ENCODE results near the gene OTOG.

OTOG gene

GRCh38 chr11:17558025-17558780, 11.1 kb downstream of the OTOG start:
- no peaks in the 10 kb centered on the region for H3K4me1 ChIP-seq (ENCODE audit: insufficient read depth, low read length)
- H3K9ac ChIP-seq (ENCODE audit: low read depth, low read length) = no peak overlapping the region
- no peaks in the 10 kb centered on the region for H3K9me3 ChIP-seq (ENCODE audit: insufficient read depth, low read depth, low read length)
- no peak overlapping the region for H3K27ac ChIP-seq (ENCODE audit: low read length)
- H3K4me3 ChIP-seq (ENCODE audit: low read length) = no peak overlapping the region
- H3K36me3 ChIP-seq (ENCODE audit: insufficient read depth, low read depth, low read length) = no peaks in the 10 kb centered on the region
- H3K27me3 ChIP-seq (ENCODE audit: insufficient read depth, low read length) = no peaks in the 10 kb centered on the region; the same call in 1 of the 2 replicates

- H3K9ac ChIP-seq (ENCODE audit: low read depth, low read length) = no peak overlapping the region
- no peaks in the 10 kb centered on the region for H3K36me3 ChIP-seq (ENCODE audit: insufficient read depth, low read depth, low read length)
- no peak overlapping the region for H3K4me3 ChIP-seq (ENCODE audit: low read length)
- H3K27me3 ChIP-seq (ENCODE audit: insufficient read depth, low read length) = no peaks in the 10 kb centered on the region; the same call in 1 of the 2 replicates
- no peaks in the 10 kb centered on the region for H3K9me3 ChIP-seq (ENCODE audit: insufficient read depth, low read depth, low read length)
- H3K27ac ChIP-seq (ENCODE audit: low read length) = no peak overlapping the region
- H3K4me1 ChIP-seq (ENCODE audit: insufficient read depth, low read length) = no peaks in the 10 kb centered on the region
Measured at GRCh38 chr11:17558916-17559315, 11.9 kb downstream of the OTOG start.

GRCh38 chr11:17559341-17560087, 12.5 kb downstream of the OTOG start:
- Histone ChIP-seq H3K27ac (ENCODE audit: low read length) (no peak overlapping the region), H3K4me1 (ENCODE audit: insufficient read depth, low read length) (no peaks in the 10 kb centered on the region), H3K9me3 (ENCODE audit: insufficient read depth, low read depth, low read length) (no peaks in the 10 kb centered on the region), H3K27me3 (ENCODE audit: insufficient read depth, low read length) (no peaks in the 10 kb centered on the region; the same call in 1 of the 2 replicates), H3K36me3 (ENCODE audit: insufficient read depth, low read depth, low read length) (no peaks in the 10 kb centered on the region), H3K9ac (ENCODE audit: low read depth, low read length) (no peak overlapping the region), H3K4me3 (ENCODE audit: low read length) (no peak overlapping the region)

GRCh38 chr11:17560281-17561110, 13.4 kb downstream of the OTOG start:
- Histone ChIP-seq H3K36me3 (ENCODE audit: insufficient read depth, low read depth, low read length) (no peaks in the 10 kb centered on the region), H3K4me3 (ENCODE audit: low read length) (no peak overlapping the region), H3K4me1 (ENCODE audit: insufficient read depth, low read length) (no peaks in the 10 kb centered on the region), H3K9ac (ENCODE audit: low read depth, low read length) (no peak overlapping the region), H3K27ac (ENCODE audit: low read length) (no peak overlapping the region), H3K9me3 (ENCODE audit: insufficient read depth, low read depth, low read length) (no peaks in the 10 kb centered on the region), H3K27me3 (ENCODE audit: insufficient read depth, low read length) (no peaks in the 10 kb centered on the region; the same call in 1 of the 2 replicates)

- H3K9ac ChIP-seq (ENCODE audit: low read depth, low read length) = no peak overlapping the region
- no peaks in the 10 kb centered on the region for H3K4me1 ChIP-seq (ENCODE audit: insufficient read depth, low read length)
Measured at GRCh38 chr11:17561111-17561415, 14.0 kb downstream of the OTOG start.

GRCh38 chr11:17561526-17561925, 14.5 kb downstream of the OTOG start:
- Histone ChIP-seq H3K4me1 (ENCODE audit: insufficient read depth, low read length) (no peaks in the 10 kb centered on the region), H3K4me3 (ENCODE audit: low read length) (no peak overlapping the region), H3K27ac (ENCODE audit: low read length) (no peak overlapping the region), H3K9me3 (ENCODE audit: insufficient read depth, low read depth, low read length) (no peaks in the 10 kb centered on the region), H3K9ac (ENCODE audit: low read depth, low read length) (no peak overlapping the region), H3K36me3 (ENCODE audit: insufficient read depth, low read depth, low read length) (no peaks in the 10 kb centered on the region), H3K27me3 (ENCODE audit: insufficient read depth, low read length) (no peaks in the 10 kb centered on the region)

More at GRCh38 chr11:17561111-17561415, 14.0 kb downstream of the OTOG start:
- Histone ChIP-seq H3K27me3 (ENCODE audit: insufficient read depth, low read length) (no peaks in the 10 kb centered on the region), H3K36me3 (ENCODE audit: insufficient read depth, low read depth, low read length) (no peaks in the 10 kb centered on the region), H3K27ac (ENCODE audit: low read length) (no peak overlapping the region), H3K9me3 (ENCODE audit: insufficient read depth, low read depth, low read length) (no peaks in the 10 kb centered on the region), H3K4me3 (ENCODE audit: low read length) (no peak overlapping the region)

- no peaks in the 10 kb centered on the region for H3K9me3 ChIP-seq (ENCODE audit: insufficient read depth, low read depth, low read length)
- H3K4me1 ChIP-seq (ENCODE audit: insufficient read depth, low read length) = no peaks in the 10 kb centered on the region
- no peak overlapping the region for H3K27ac ChIP-seq (ENCODE audit: low read length)
- H3K4me3 ChIP-seq (ENCODE audit: low read length) = no peak overlapping the region
- no peak overlapping the region for H3K9ac ChIP-seq (ENCODE audit: low read depth, low read length)
- no peaks in the 10 kb centered on the region for H3K27me3 ChIP-seq (ENCODE audit: insufficient read depth, low read length)
- no peaks in the 10 kb centered on the region for H3K36me3 ChIP-seq (ENCODE audit: insufficient read depth, low read depth, low read length)
Measured at GRCh38 chr11:17563231-17563646, 16.2 kb downstream of the OTOG start.

GRCh38 chr11:17563961-17564686, 17.1 kb downstream of the OTOG start:
- Histone ChIP-seq H3K27me3 (ENCODE audit: insufficient read depth, low read length) (no peaks in the 10 kb centered on the region), H3K9me3 (ENCODE audit: insufficient read depth, low read depth, low read length) (no peaks in the 10 kb centered on the region), H3K36me3 (ENCODE audit: insufficient read depth, low read depth, low read length) (no peaks in the 10 kb centered on the region), H3K4me1 (ENCODE audit: insufficient read depth, low read length) (no peaks in the 10 kb centered on the region), H3K4me3 (ENCODE audit: low read length) (no peak overlapping the region), H3K27ac (ENCODE audit: low read length) (no peak overlapping the region), H3K9ac (ENCODE audit: low read depth, low read length) (no peak overlapping the region)

GRCh38 chr11:17564687-17565042, 17.6 kb downstream of the OTOG start:
- Histone ChIP-seq H3K27me3 (ENCODE audit: insufficient read depth, low read length) (no peaks in the 10 kb centered on the region), H3K36me3 (ENCODE audit: insufficient read depth, low read depth, low read length) (no peaks in the 10 kb centered on the region), H3K27ac (ENCODE audit: low read length) (no peak overlapping the region), H3K9ac (ENCODE audit: low read depth, low read length) (no peak overlapping the region), H3K4me3 (ENCODE audit: low read length) (no peak overlapping the region), H3K9me3 (ENCODE audit: insufficient read depth, low read depth, low read length) (no peaks in the 10 kb centered on the region), H3K4me1 (ENCODE audit: insufficient read depth, low read length) (no peaks in the 10 kb centered on the region)

GRCh38 chr11:17568944-17569343, 21.9 kb downstream of the OTOG start:
- Histone ChIP-seq H3K27me3 (ENCODE audit: insufficient read depth, low read length) (no peaks in the 10 kb centered on the region; the same call in 1 of the 2 replicates), H3K9me3 (ENCODE audit: insufficient read depth, low read depth, low read length) (no peaks in the 10 kb centered on the region), H3K4me1 (ENCODE audit: insufficient read depth, low read length) (no peaks in the 10 kb centered on the region)

GRCh38 chr11:17570034-17570433, 23.0 kb downstream of the OTOG start:
- Histone ChIP-seq H3K9ac (ENCODE audit: low read depth, low read length) (no peak overlapping the region), H3K36me3 (ENCODE audit: insufficient read depth, low read depth, low read length) (no peaks in the 10 kb centered on the region), H3K4me1 (ENCODE audit: insufficient read depth, low read length) (no peaks in the 10 kb centered on the region), H3K9me3 (ENCODE audit: insufficient read depth, low read depth, low read length) (no peaks in the 10 kb centered on the region), H3K27me3 (ENCODE audit: insufficient read depth, low read length) (no peaks in the 10 kb centered on the region; the same call in 1 of the 2 replicates), H3K27ac (ENCODE audit: low read length) (no peak overlapping the region), H3K4me3 (ENCODE audit: low read length) (no peak overlapping the region)

More at GRCh38 chr11:17568944-17569343, 21.9 kb downstream of the OTOG start:
- H3K36me3 ChIP-seq (ENCODE audit: insufficient read depth, low read depth, low read length) = no peaks in the 10 kb centered on the region
- no peak overlapping the region for H3K9ac ChIP-seq (ENCODE audit: low read depth, low read length)
- H3K4me3 ChIP-seq (ENCODE audit: low read length) = no peak overlapping the region
- H3K27ac ChIP-seq (ENCODE audit: low read length) = no peak overlapping the region

Measured in iPS-20b (cell line).